Body of pancreas (tissue), 4 donors: ENCODE results near the gene SLC17A1.

Experiments used
- CTCF ChIP-seq, 7 experiments: fragments of 450-650 bp in 4 of 7; fragments of 200-600 bp in 3 of 7; sonication (generic) in 3 of 7; IDR thresholded peaks; one replicate each; pipeline ENCODE4 v1.5.1; 2016 to 2019; ENCODE audit warnings: antibody characterized with exemption in 7 of 7
- POLR2A ChIP-seq, 3 donors: fragments of 450-650 bp; IDR thresholded peaks; one replicate each; pipeline ENCODE4 v1.6.1; 2016; ENCODE audit warnings: antibody characterized with exemption in 3 of 3, mild to moderate bottlenecking in 2 of 3

DNA sequence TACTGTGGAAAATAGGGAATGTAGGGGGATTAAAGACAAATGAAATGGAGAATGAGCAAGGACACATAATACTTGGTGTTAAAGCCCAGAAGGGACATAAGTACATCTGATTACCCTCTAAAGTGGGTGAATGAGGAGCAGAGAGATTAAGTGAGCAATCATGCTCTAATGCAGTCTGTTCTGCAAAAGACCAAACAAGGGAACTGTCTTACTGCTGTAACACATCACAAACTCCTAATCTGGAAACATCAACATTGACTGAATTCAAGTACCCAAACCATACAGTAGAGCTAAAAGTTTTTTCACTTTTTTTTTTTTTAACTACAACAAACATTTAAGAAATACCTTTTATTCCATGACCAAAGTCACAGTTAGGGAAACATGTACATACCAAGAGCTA is 96.6 kb downstream of the SLC17A1 start:
- TF ChIP-seq CTCF (IDR thresholded peaks at IDR 0.05) (no peak), POLR2A (IDR thresholded peaks at IDR 0.05) (no peak)
